EL (cell line): ENCODE data around the gene NR3C2.

Experiments
- DNase-seq: peaks from one replicate; pipeline ENCODE4 v3.0.0-alpha.2; 2016

The NR3C2 gene

GRCh38 chr4:148034813-148035212 lies 407.4 kb downstream of the NR3C2 start:
- DNase-seq = no peak

GRCh38 chr4:148030193-148030873 lies 411.9 kb downstream of the NR3C2 start:
- DNase-seq = peak; percentile 27

GRCh38 chr4:148029781-148030180 lies 412.4 kb downstream of the NR3C2 start:
- DNase-seq = no peak
